Measurements from ENCODE around the gene ULK2. TPM values are rescaled to one million over a fixed set of nuclear protein-coding genes. Genes with fewer than 3 reads are reported as not detected.
A peak's percentile ranks its signal among the peaks of the same experiment; 100 is the strongest.
"Not testable (repeated sequence)": the region's sequence is repeated elsewhere in the genome, so short reads cannot be mapped to it uniquely, and the experiment has no call there.

The ULK2 gene
- 21.0 TPM for total RNA-seq

- DNase-seq (ENCODE audit: low read depth in 2 of 3, low spot score in 2 of 3) = peak; percentile 34 to 79 (median 73)
Measured at GRCh38 chr17:19867329-19868078, at the start of gene ULK2. TSS of gene ULK2 (minus strand) at chr17:19867936. CDS start at chr17:19867417, 519 bp downstream.

GRCh38 chr17:19915245-19915978 is 47.7 kb upstream of the ULK2 start:
- no peak for DNase-seq (ENCODE audit: low read depth in 2 of 3, low spot score in 2 of 3)

GRCh38 chr17:19911033-19911432 is 43.3 kb upstream of the ULK2 start:
- DNase-seq (ENCODE audit: low read depth in 2 of 3, low spot score in 2 of 3) = no peak

GRCh38 chr17:19909139-19909538 is 41.4 kb upstream of the ULK2 start:
- no peak for DNase-seq (ENCODE audit: low read depth in 2 of 3, low spot score in 2 of 3)

- peak in 1 of 3 donors; percentile 20 for DNase-seq (ENCODE audit: low read depth in 2 of 3, low spot score in 2 of 3)
Measured at GRCh38 chr17:19905502-19905901, 37.8 kb upstream of the ULK2 start.

- no peak for DNase-seq (ENCODE audit: low read depth in 2 of 3, low spot score in 2 of 3)
Measured at GRCh38 chr17:19904924-19905323, 37.2 kb upstream of the ULK2 start.

GRCh38 chr17:19904412-19904811 is 36.7 kb upstream of the ULK2 start:
- no peak for DNase-seq (ENCODE audit: low read depth in 2 of 3, low spot score in 2 of 3)

GRCh38 chr17:19900809-19901208 is 33.1 kb upstream of the ULK2 start:
- no peak for DNase-seq (ENCODE audit: low read depth in 2 of 3, low spot score in 2 of 3)

- DNase-seq (ENCODE audit: low read depth in 2 of 3, low spot score in 2 of 3) = no peak
Measured at GRCh38 chr17:19897903-19898302, 30.2 kb upstream of the ULK2 start.

GRCh38 chr17:19897090-19897837 is 29.5 kb upstream of the ULK2 start:
- no peak for DNase-seq (ENCODE audit: low read depth in 2 of 3, low spot score in 2 of 3)

- DNase-seq (ENCODE audit: low read depth in 2 of 3, low spot score in 2 of 3) = no peak
Measured at GRCh38 chr17:19896679-19897078, 28.9 kb upstream of the ULK2 start.

- not testable (repeated sequence) for DNase-seq (ENCODE audit: low read depth in 2 of 3, low spot score in 2 of 3)
Measured at GRCh38 chr17:19890554-19890953, 22.8 kb upstream of the ULK2 start.

- not testable (repeated sequence) for DNase-seq (ENCODE audit: low read depth in 2 of 3, low spot score in 2 of 3)
Measured at GRCh38 chr17:19890001-19890400, 22.3 kb upstream of the ULK2 start.

GRCh38 chr17:19886116-19886515 is 18.4 kb upstream of the ULK2 start:
- no peak for DNase-seq (ENCODE audit: low read depth in 2 of 3, low spot score in 2 of 3)

- DNase-seq (ENCODE audit: low read depth in 2 of 3, low spot score in 2 of 3) = no peak
Measured at GRCh38 chr17:19883537-19884215, 15.9 kb upstream of the ULK2 start.

- no peak for DNase-seq (ENCODE audit: low read depth in 2 of 3, low spot score in 2 of 3)
Measured at GRCh38 chr17:19880393-19880792, 12.7 kb upstream of the ULK2 start.

GRCh38 chr17:19877364-19877945 is 9.7 kb upstream of the ULK2 start:
- peak in 2 of 3 donors; percentile 21 to 63 for DNase-seq (ENCODE audit: low read depth in 2 of 3, low spot score in 2 of 3)

GRCh38 chr17:19876529-19877161 is 8.9 kb upstream of the ULK2 start:
- DNase-seq (ENCODE audit: low read depth in 2 of 3, low spot score in 2 of 3) = peak in 2 of 3 donors; percentile 74 to 87

- DNase-seq (ENCODE audit: low read depth in 2 of 3, low spot score in 2 of 3) = no peak
Measured at GRCh38 chr17:19874256-19874655, 6.5 kb upstream of the ULK2 start.

- DNase-seq (ENCODE audit: low read depth in 2 of 3, low spot score in 2 of 3) = no peak
Measured at GRCh38 chr17:19873346-19873745, 5.6 kb upstream of the ULK2 start.

Measured in hematopoietic multipotent progenitor cell (in vitro differentiated cells).